Osteoblast (primary cell): ENCODE measurements around the gene CACNA2D1. TPM values are rescaled to one million over a fixed set of nuclear protein-coding genes. Genes with fewer than 3 reads are reported as not detected.

Source experiments
- DNase-seq: peaks from one replicate; pipeline ENCODE4 v3.0.0; 2011; ENCODE audit warnings: low spot score, mixed read lengths; ENCODE audit not compliant: insufficient read length; ENCODE audit errors: missing footprints
- H2AFZ ChIP-seq: 2 replicates; pipeline ENCODE4 v1.6.0; 2011; ENCODE audit warnings: mild to moderate bottlenecking, low read length
- H3K27ac ChIP-seq: 2 replicates; pipeline ENCODE4 v1.5.1; 2011; ENCODE audit warnings: mild to moderate bottlenecking, low read depth, low read length, moderate library complexity
- H3K27me3 ChIP-seq: 2 replicates; pipeline ENCODE4 v1.6.0; 2012; ENCODE audit warnings: mild to moderate bottlenecking, control low read depth, inconsistent platforms, low read length, moderate library complexity; ENCODE audit not compliant: insufficient read depth
- H3K36me3 ChIP-seq: 2 replicates; pipeline ENCODE4 v1.5.1; 2011; ENCODE audit warnings: mild to moderate bottlenecking, low read length, control low read depth, moderate library complexity; ENCODE audit not compliant: insufficient read depth
- H3K4me1 ChIP-seq: 2 replicates; pipeline ENCODE4 v1.5.1; 2011; ENCODE audit warnings: mild to moderate bottlenecking, low read length, control low read depth, moderate library complexity; ENCODE audit not compliant: insufficient read depth
- H3K4me2 ChIP-seq: 2 replicates; pipeline ENCODE4 v1.6.0; 2011; ENCODE audit warnings: mild to moderate bottlenecking, low read length; ENCODE audit not compliant: insufficient read depth
- H3K4me3 ChIP-seq: fragments of 200-600 bp; sonication (generic); 3 replicates; pipeline ENCODE4 v1.5.1; 2012; ENCODE audit warnings: mild to moderate bottlenecking, low read length, inconsistent platforms; ENCODE audit not compliant: insufficient read depth
- H3K79me2 ChIP-seq: 2 replicates; pipeline ENCODE4 v1.6.0; 2012; ENCODE audit warnings: mild to moderate bottlenecking, low read length, control low read depth, inconsistent platforms; ENCODE audit not compliant: insufficient read depth
- H3K9me3 ChIP-seq: 2 replicates; pipeline ENCODE4 v1.5.1; 2011; ENCODE audit warnings: low read depth, low read length, control low read depth
- H4K20me1 ChIP-seq: 2 replicates; pipeline ENCODE4 v1.6.0; 2012; ENCODE audit warnings: mild to moderate bottlenecking, low read length, control low read depth; ENCODE audit not compliant: insufficient read depth
- total RNA-seq: library from RNA; depleted of rRNA; stranded (reverse); fragments of >200 nt; gene quantifications from 2 replicates; pipeline ENCODE4 v1.2.3, GENCODE V29; 2012
- TF ChIP-seq, protein P1 (sequence below): IDR thresholded peaks from 2 replicates; pipeline ENCODE4 v1.5.1; 2011; ENCODE audit warnings: mild to moderate bottlenecking, low read depth, low read length, moderate library complexity; ENCODE audit errors: extremely low read depth

Gene CACNA2D1
- total RNA-seq, 1 donor = 145 TPM

DNA sequence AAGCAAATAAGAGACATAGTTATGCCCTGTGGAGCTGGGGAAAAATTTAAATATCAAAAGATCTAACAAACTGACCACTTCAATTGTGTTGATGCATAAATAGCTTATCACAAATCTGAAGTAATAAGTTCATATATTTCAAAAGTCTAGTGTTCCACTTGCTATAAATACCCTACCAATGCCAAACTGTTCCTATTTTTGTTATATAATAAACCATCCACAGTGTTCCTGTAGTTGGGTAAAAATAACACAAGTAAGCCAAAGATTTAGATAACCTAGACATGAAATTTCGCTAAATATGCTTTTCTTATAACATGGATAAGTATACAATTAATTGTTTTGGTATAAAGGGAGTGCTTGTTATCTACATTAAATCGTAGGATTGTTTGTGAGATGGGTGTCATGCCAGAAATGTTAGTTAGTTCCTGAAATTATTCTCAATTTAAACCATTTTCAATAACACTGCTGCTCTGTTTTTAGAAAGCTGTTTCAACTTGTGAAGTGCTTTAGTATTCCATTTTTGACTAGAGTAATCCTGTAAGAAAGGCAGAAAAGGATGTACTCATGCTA lies 85.5 kb downstream of the CACNA2D1 start:
- H3K27me3 ChIP-seq = no peaks in the 10 kb centered on the region
- H3K9me3 ChIP-seq = no peaks in the 10 kb centered on the region
- peaks cover 18% of the 10 kb centered on the region for H3K4me1 ChIP-seq
- DNase-seq = no peak
- H3K4me3 ChIP-seq = no peak overlapping the region
- no peak overlapping the region for H3K4me2 ChIP-seq
- no peak overlapping the region for H3K27ac ChIP-seq
- H3K36me3 ChIP-seq = no peaks in the 10 kb centered on the region
- no peak overlapping the region for H2AFZ ChIP-seq
- TF ChIP-seq, protein P1, sequence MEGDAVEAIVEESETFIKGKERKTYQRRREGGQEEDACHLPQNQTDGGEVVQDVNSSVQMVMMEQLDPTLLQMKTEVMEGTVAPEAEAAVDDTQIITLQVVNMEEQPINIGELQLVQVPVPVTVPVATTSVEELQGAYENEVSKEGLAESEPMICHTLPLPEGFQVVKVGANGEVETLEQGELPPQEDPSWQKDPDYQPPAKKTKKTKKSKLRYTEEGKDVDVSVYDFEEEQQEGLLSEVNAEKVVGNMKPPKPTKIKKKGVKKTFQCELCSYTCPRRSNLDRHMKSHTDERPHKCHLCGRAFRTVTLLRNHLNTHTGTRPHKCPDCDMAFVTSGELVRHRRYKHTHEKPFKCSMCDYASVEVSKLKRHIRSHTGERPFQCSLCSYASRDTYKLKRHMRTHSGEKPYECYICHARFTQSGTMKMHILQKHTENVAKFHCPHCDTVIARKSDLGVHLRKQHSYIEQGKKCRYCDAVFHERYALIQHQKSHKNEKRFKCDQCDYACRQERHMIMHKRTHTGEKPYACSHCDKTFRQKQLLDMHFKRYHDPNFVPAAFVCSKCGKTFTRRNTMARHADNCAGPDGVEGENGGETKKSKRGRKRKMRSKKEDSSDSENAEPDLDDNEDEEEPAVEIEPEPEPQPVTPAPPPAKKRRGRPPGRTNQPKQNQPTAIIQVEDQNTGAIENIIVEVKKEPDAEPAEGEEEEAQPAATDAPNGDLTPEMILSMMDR = no peak
- H3K79me2 ChIP-seq = peaks cover 56% of the 10 kb centered on the region
- peaks cover 22% of the 10 kb centered on the region for H4K20me1 ChIP-seq

DNA sequence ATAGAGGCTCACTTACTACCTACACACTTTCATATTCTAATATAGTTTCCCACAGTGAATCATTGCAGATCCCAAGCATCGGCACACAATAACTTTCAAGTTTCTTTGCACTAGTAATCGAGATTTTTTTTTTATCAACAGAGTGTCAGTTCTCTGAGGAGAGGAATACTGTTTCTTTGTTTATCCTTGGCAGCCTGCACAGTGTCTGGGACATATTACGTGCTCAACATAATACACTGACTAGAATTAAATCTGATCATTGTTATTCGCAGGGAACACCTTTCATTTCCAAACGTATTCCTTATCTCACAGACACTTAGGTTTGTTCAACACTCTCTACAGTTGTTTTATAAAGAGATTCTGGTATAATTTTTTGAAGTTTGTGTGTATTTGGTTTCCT lies 95.3 kb downstream of the CACNA2D1 start:
- H3K4me3 ChIP-seq = no peak overlapping the region
- H3K9me3 ChIP-seq = no peaks in the 10 kb centered on the region

GRCh38 chr7:82347808-82348207 lies 95.8 kb downstream of the CACNA2D1 start:
- peaks cover 13% of the 10 kb centered on the region for H3K79me2 ChIP-seq
- H3K27ac ChIP-seq = no peak overlapping the region
- no peak for DNase-seq
- H3K4me3 ChIP-seq = no peak overlapping the region
- no peaks in the 10 kb centered on the region for H3K4me1 ChIP-seq
- no peaks in the 10 kb centered on the region for H3K9me3 ChIP-seq
- H3K4me2 ChIP-seq = no peak overlapping the region
- no peak overlapping the region for H2AFZ ChIP-seq
- H3K27me3 ChIP-seq = no peaks in the 10 kb centered on the region
- H4K20me1 ChIP-seq = peaks cover 10% of the 10 kb centered on the region
- peaks cover 35% of the 10 kb centered on the region for H3K36me3 ChIP-seq
- TF ChIP-seq, protein P1 = no peak

More for the DNA sequence above, 95.3 kb downstream of the CACNA2D1 start:
- no peak for DNase-seq
- peaks cover 13% of the 10 kb centered on the region for H4K20me1 ChIP-seq
- peaks cover 35% of the 10 kb centered on the region for H3K36me3 ChIP-seq
- H3K27ac ChIP-seq = no peak overlapping the region
- TF ChIP-seq, protein P1 = no peak
- H3K4me2 ChIP-seq = no peak overlapping the region
- H3K79me2 ChIP-seq = peaks cover 17% of the 10 kb centered on the region
- H3K4me1 ChIP-seq = no peaks in the 10 kb centered on the region
- no peaks in the 10 kb centered on the region for H3K27me3 ChIP-seq
- no peak overlapping the region for H2AFZ ChIP-seq

DNA sequence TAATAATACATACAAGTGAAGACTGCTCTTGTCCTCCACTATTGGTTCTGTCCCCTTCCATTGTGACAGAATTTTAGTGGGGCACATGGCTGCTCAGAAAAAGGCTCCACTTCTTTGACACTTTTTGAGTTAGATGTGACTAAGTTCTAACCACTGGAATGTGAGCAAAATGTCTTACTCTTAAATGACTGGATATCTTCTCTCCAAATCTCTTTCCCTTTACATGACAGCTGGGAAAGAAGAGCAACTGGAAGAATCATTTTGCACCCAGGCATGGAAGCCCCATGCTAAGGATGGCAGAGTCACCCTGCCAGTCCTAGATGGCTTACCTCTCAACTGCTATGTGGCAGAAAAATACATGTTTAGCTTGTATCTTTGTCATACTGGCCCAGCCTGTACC lies 97.7 kb downstream of the CACNA2D1 start:
- Histone ChIP-seq H3K27ac (no peak overlapping the region), H4K20me1 (peaks cover 6% of the 10 kb centered on the region), H3K79me2 (peaks cover 8% of the 10 kb centered on the region), H3K4me2 (no peak overlapping the region), H3K4me1 (no peaks in the 10 kb centered on the region), H3K9me3 (no peaks in the 10 kb centered on the region), H3K36me3 (peaks cover 37% of the 10 kb centered on the region), H3K27me3 (no peaks in the 10 kb centered on the region), H3K4me3 (no peak overlapping the region), H2AFZ (no peak overlapping the region)
- TF ChIP-seq, protein P1 = no peak
- DNase-seq = no peak
